Sigmoid colon (tissue), 4 donors: ENCODE data around the gene ZNG1A.
"Not testable (repeated sequence)": the region's sequence is repeated elsewhere in the genome, so short reads cannot be mapped to it uniquely, and the experiment has no call there.

Source experiments
- CTCF ChIP-seq, 4 experiments: fragments of 450-650 bp in 3 of 4; fragments of 200-600 bp in 1 of 4; IDR thresholded peaks; one replicate each; pipeline ENCODE4 v1.5.1; 2016 to 2019; ENCODE audit warnings: antibody characterized with exemption in 4 of 4, mild to moderate bottlenecking in 3 of 4, moderate library complexity in 2 of 4
- EP300 ChIP-seq, 4 donors: sonication (generic); formaldehyde crosslinking; IDR thresholded peaks; one replicate each; pipeline ENCODE4 v1.6.1; 2017; ENCODE audit warnings: antibody characterized with exemption in 4 of 4
- POLR2A ChIP-seq, 2 donors: fragments of 450-650 bp; IDR thresholded peaks; one replicate each; pipeline ENCODE4 v1.6.1; 2016; ENCODE audit warnings: antibody characterized with exemption in 2 of 2, mild to moderate bottlenecking in 2 of 2, moderate library complexity in 2 of 2

- TF ChIP-seq CTCF, EP300, POLR2A (IDR thresholded peaks at IDR 0.05): not testable (repeated sequence)
Measured at GRCh38 chr9:87105-87504, 91.8 kb downstream of the ZNG1A start.
